ENCODE results near the gene RAP1GAP2.

DNA sequence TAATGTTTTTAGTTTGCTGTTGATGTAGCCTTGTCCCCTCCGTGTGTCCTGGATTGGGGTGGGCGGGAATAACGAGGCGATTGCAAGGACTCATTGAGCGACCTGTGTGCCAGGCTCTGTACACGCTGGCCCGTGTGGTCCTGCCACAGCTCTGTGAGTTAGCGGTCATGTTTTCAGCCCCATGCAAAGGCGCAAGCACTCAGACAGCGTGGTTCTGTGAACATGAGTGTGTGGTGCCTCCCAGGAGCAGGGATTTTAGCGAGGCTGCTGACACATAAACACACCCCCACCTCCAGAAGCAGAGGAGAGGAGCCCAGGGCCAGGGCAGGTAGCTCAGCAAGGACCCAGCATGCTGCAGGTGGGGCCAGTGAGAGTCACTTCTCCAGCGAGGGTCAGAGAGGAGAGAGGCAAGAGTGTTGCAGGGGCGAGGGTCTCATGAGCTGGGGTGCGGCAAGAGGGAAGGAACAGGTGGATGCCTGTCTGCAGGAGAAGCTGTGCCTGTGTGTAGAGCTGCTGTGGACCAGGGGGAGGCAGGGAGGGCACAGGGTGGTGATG lies 151.8 kb downstream of the RAP1GAP2 start:
- TF ChIP-seq CTCF (IDR thresholded peaks at IDR 0.05) = no peak
- TF ChIP-seq POLR2A (IDR thresholded peaks at IDR 0.05) = no peak

All from heart left ventricle (tissue), 13 donors.